Right lung (tissue), 5 donors: ENCODE results near the gene FKBP14. TPM values are rescaled to one million over a fixed set of nuclear protein-coding genes. Genes with fewer than 3 reads are reported as not detected.

Experiments
- DNase-seq, 2 donors: peaks; one replicate each; pipeline ENCODE4 v3.0.0-alpha.2; 2013
- polyA plus RNA-seq, 5 donors: library from polyadenylated mRNA; unstranded; fragments of 120-200 nt; gene quantifications; one replicate each; pipeline versions ENCODE4 v1.2.1 to v1.2.3, GENCODE V29; 2013; ENCODE audit warnings: inconsistent platforms in 1 of 5, low replicate concordance in 1 of 5; ENCODE audit not compliant: insufficient read length in 5 of 5, insufficient read depth in 1 of 5

Gene FKBP14
- polyA plus RNA-seq, 5 donors, result 27.5 to 37.3 (median 33.9) TPM

DNA sequence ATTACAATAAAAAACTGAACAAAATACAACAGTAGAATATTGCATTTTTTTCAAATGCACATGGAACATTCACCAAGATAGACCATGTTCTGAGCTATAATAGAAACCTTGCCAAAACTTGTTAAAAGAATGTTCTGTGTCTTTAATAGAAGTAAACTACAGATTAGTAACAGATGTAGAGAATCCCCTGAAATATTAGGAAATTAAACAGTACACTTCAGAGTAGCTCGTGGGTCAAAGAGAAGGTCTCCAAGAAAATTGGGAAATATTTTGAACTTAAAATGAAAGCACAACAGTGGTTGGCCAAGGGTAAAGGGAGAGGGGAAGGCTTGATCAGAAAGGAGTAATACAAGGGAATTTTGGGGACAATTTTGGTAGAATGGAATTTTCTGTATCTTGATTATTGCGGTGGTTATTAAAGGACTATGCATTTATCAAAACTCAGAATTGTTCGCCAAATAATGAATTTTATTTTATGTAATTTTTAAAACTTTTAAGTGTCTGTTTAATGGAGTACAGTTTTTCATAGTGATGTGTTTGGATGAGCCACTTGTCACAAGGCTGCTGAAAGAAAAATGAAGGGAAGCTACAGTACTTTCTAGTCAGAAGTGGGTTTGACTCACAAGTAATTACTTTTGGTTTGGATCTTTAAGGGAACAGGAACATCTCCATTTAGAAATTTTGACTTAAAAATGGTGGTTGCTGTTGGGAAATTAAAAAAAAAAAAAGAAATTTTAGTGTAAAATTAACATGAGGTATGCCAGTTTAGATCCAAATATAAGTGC lies 11.9 kb upstream of the FKBP14 start:
- no peak for DNase-seq

- no peak for DNase-seq
Observed at GRCh38 chr7:30036220-30036619, 9.7 kb upstream of the FKBP14 start.

DNA sequence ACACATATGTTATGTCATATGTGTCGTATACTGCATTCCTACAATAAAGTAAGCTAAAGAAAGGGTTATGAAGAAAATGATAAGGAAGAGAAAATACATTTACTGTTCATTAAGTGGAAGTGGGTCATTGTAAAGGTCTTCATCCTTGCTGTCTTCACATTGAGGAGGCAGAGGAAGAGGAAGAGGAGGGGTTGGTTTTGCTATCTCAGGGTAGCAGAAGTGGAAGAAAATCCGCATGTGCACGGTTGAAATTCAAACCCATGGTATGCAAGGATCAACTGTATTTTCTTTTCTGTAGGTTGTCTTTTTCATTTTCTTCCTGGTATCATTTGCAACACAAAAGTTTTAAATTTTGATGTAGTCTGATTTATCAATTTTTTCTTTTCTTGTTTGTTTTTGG lies 8.0 kb upstream of the FKBP14 start:
- DNase-seq, result no peak

DNA sequence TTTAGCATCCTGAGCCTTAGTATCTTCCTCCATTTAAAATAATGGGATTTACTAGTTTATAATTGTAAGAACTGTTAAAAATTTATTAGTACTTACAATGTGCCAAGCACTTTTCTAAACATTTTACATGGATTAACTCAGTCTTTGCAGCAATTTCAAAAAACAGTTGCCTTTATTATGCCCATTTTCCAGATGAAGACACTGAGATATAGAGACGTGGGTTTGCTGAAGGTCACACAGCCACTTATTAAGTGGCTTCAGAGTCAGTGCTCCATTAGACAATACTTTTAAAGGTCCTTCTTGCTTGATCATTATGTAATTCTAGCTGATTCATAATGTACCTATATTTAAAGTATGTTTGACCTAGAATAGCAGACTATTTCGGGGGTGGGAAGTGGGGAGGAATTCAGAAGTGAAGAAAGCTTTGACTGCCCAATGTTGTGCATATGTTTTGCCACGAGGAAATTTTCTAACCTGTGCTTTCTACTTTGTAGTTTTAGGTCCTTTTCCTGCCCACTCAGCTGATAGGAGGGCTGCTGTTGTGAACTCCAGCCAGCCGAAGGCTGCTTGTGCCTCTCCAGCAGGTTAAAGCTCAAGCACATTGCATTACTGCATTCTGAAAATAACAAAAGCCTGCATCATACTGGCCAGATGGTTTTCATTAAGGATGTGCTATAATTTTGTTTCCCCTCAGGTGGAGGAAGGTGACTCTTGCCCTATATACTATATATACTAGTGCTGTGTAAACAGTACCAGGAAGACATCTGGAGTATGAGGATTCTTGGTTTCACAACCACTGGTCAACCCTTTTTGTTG lies 6.0 kb upstream of the FKBP14 start:
- DNase-seq, result no peak

GRCh38 chr7:30029696-30030095 lies 3.2 kb upstream of the FKBP14 start:
- no peak for DNase-seq

GRCh38 chr7:30028749-30029635 lies 2.5 kb upstream of the FKBP14 start:
- peak in 1 of 2 donors; percentile 52 for DNase-seq

DNA sequence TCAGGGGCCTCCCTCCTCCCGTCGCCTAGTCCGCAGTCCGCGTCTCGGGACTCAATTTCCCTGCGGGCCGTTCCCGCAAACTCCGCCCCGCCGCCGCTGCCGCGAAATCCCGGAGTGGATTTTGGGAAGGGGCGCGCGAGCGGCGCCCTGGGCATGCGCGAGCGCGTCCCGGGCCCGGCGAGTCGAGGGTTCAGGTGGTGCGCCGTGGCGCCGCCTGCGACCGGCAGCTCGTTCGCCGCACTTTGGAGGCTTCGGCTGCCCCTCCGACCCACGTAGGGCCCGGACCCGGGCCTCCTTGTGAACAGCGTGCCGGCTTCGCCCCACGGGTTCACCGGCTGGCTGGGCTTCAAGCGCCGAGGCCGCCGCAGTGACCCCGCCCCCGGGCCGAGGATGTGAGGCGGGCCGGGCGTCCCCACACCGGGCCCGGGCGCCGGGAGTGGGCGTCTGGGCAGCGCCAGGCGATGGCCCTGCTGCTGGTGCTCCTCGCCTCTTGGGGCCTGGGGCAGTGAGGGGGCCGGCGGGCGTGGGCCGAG lies 1.8 kb upstream of the FKBP14 start, which contains the start of gene PLEKHA8:
PLEKHA8 (plus strand) TSS at position 197 of the 533 bp plus-strand sequence. CDS start 351 bp downstream, outside the sequence.
- DNase-seq, result peak; percentile 89 to 92

DNA sequence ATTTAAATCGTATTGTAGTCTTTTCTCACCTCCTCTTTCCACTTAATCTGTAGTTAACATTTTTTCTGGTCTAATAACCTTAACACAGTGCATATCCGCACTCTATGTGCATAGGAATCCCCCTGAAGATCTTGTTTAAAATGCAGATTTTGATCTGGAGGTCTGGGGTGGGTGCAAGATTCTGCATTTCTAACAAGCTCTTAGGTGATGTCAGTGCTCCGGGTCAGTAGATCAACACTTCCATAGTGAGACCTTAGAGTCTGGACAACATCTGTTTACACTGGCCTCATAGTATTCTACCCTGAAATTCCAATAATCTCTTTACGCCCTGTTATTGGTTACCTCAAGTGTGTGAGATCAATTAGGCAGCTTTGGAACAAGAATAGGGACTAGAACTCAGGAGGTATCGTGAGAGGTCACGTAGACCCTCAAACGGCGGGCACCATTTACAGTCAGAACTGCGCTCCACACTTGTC lies 1.3 kb upstream of the FKBP14 start:
- DNase-seq, result no peak

GRCh38 chr7:30027065-30027456 lies 559 bp upstream of the FKBP14 start:
- no peak for DNase-seq

GRCh38 chr7:30023524-30023923 lies 3.0 kb downstream of the FKBP14 start:
- DNase-seq, result no peak

GRCh38 chr7:30022991-30023390 lies 3.5 kb downstream of the FKBP14 start:
- no peak for DNase-seq

DNA sequence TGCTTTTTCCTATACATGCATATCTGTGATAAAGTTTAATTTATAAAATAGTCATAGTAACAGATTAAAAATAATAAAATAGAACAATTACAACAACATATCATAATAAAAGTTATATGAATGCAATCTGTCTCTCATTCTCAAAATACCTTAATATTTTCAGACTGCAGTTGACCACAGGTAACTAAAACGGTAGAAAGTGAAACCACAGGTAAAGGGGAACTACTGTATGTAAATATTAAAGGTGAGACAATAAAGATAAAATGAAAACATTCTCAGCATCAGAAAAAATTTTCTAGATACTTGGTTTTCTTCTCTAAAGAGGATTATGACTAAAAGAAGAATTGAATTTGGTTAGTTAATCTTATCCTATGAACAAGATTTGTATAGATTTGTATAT lies 6.0 kb downstream of the FKBP14 start:
- no peak for DNase-seq

- DNase-seq, result no peak
Observed at GRCh38 chr7:30019960-30020359, 6.5 kb downstream of the FKBP14 start.

DNA sequence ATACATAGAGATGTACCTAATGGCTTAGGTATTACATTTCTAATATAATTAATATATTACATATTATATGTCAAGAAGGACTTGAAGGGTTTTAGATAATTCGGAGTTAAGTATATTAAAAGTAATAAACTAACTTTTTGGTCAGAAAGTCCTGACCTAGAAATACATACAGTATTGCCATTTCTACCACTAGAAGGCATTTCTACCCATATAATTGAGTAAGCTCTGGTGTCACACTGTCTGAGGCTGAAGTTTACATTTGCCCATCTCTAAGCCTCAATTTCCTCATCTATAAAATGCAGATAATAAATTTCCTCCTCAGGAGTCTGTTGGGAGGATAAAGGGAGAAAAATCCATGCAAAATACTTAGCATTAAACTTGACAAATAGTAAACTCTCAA lies 7.1 kb downstream of the FKBP14 start:
- DNase-seq, result no peak

DNA sequence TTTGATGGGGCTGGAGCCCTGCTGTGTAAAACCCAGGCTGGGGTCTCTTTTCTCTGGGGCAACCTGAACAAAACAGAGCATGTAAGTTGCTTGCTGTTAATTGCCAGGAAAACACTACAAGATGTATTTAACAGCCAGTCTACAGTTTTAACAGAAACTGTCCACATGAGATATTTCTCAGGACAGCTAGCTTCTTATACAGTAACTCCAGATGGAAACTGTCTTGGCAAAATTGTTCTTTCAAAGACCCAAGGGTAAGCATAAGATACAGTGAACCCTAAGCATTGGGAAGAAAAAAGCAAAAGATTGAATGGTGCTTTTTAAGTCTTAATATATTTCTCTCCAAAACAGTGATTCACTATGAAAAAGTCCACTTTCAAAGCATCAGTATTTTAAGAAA lies 8.1 kb downstream of the FKBP14 start:
- peak in 1 of 2 donors; percentile 40 for DNase-seq

DNA sequence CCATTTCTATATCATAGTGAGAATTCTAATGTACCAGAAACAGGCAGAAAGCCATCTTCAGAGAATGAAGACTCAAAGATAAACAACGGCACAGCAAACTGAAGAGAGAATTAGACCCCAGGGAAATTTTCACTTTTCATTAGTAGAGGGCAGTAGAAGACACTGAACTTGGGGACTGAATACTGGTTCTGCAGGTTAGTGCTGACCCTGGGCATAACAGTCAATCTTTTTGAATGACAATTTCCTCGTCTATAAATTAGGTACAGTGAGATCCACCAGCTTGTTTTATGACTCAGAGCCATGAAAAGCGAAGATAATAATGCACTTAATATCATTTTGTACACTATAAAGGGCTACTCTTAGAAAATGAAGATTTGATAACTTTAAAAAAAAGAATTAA lies 13.7 kb downstream of the FKBP14 start:
- DNase-seq, result no peak

GRCh38 chr7:30010021-30010420 lies 16.5 kb downstream of the FKBP14 start:
- no peak for DNase-seq

DNA sequence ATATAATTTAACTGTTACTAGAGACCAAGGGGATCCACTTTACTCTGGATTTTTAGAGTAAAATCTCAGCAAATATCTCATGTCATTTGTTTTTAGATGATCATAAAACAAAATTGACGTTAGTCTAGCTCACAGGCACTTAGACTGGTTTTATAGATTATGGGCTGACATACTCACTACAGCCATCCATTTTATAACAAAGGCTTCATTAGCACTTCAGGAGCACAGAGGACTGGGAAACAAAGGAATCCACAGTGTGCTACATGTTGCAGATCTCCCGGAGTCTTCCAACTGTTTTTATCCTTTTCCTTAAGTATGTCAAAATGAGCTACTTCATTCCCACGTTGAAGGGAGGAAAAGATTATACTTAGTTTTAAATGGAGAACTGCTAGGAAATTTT lies 21.0 kb downstream of the FKBP14 start:
- no peak for DNase-seq

DNA sequence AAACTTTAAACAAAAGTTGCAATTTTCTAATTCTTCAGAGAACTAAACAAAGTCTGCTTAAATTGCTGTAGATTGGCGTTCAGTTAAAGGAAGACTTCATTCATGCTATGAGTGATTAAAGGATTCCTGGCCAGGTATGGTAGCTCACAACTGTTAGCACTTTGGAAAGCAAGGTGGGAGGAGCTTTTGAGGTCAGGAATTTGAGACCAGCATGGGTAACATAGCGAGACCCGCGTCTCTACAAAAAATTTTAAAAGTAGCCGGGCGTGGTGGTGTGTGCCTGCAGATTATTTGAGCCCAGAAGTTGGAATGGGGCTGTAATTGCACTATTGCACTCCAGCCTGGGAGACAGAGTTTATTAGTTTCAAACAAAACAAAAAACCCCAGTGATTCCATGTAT lies 23.4 kb downstream of the FKBP14 start:
- no peak for DNase-seq

DNA sequence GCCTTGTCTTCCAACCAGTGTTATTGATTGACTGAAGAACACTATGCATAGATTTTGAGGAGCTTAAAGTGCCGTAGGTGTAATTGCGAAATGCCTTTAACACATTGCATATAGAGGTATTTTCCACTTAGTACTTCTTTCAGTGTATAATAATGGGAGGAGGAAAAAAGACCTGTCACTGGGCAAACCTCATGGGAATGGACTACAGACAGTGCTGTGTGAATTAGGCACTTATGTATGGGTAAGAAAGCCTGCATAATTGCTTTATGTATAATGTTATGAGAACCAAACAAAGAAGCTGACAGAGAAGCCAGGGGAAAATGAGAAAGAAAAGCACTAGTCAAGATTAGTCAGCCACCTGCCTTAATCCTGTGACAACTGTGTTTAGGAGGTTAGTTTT lies 24.5 kb downstream of the FKBP14 start:
- DNase-seq, result no peak

DNA sequence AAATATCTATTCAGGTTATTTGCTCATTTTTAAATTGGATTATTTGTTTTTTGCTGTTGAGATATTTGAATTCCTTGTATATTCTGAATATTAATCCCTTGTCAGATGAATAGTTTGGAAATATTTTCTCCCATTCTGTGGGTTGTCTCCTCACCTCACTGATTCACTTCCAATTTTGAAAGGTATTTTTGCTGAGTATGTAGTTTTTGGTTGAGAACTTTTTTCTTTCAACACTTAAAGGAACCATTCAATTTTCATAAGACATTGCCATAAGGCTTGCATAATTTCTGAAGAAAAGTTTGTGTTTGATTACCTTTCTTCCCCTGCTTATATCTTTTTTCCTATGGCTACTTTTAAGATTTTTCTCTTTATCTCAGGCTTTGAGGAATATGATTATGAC lies 28.0 kb downstream of the FKBP14 start:
- DNase-seq, result no peak

- no peak for DNase-seq
Observed at GRCh38 chr7:29996321-29996720, 30.2 kb downstream of the FKBP14 start.
